ENCODE data around the gene BTBD10.

The BTBD10 gene

DNA sequence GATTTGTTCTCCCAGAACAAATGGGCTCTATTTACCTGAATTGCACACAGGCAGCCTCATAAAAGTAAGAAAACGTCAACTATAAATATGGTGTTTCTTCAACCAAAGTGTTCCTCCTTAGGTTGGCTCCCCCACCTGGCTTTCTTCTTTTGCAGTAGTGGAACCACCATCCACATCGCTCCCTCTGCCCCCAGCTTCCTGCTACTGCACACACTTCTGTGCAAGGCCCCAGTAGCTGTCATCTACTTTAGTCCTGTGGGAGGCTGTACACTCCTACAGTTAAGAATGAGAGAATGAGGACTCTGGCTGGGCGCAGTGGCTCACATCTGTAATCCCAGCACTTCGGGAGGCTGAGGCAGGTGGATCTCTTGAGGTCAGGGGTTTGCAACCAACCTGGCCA lies 95.9 kb downstream of the BTBD10 start:
- DNase-seq, result no peak

DNA sequence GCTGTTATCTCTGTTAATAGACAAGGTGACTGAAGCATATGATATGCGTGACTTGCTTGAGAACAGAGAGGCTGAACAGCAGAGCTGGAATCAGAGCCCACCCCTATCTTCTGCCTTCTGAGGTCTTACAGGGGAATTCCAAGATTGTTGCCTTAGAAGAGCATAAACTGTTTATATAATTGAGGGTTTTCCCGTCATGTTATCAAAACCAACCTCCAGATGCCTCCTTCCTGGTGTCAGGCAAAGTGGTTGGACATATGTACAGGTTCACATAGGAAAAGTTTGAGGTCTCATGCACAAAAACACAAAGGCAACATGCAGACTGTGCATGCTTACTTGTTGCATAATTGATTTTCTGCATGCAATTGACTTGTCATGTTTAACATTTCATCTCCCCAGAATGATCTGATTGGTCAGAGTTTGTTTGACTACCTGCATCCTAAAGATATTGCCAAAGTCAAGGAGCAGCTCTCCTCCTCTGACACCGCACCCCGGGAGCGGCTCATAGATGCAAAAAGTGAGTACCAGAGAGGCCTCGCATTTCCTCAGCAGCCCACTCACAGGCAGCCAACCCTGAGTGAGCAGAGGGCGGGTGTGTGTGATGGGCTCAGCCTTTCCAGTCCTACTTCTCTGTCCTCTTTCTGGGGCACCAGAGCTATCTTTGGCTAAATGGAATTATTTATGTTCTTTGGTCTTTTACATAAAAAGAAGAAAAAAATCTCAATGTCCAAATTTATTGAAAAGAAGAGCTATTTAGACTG lies 96.6 kb downstream of the BTBD10 start:
- no peak for DNase-seq

DNA sequence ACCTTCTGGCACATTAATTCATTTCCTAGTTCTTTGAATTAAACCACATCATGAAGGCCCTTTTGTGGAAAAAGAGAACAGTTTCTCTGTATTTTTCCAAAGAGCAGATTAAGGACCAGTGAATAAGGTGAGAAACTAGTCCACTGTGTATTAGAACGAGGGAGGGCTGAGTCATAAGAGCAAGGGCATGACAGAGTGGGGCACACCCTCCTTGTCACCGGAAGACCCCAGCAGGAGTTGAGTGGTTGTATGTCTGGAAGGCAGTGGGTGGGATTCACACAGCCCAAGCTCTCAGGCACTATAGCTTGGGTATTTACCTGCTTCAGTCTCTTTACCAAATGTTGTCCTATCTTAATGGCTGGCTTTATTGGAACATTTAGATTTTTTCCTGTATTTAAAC lies 98.6 kb downstream of the BTBD10 start:
- DNase-seq, result no peak

DNA sequence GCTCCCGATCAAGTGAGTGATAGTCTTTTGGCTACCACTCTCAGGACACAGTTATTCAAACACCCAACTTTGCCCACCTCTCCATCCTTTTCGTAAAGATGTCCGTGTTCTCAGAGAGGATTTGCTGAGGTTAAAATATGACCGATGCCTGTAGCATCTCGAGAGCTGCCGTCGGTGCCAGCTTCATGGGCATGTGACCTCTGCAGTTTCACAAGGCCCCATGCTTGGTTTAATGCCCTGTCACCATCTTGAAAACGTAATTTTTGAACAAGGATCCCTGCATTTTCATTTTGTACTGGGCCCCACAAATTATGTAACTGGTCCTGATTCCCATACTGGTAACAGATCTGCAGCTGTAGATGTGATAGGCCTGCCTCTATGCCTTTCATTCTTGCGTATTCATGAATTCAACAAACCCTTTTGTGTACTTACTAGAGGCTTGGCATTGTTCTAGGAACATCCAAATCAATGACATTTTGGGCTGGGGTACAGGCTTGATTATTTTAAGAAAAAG lies 100.4 kb downstream of the BTBD10 start:
- no peak for DNase-seq

DNA sequence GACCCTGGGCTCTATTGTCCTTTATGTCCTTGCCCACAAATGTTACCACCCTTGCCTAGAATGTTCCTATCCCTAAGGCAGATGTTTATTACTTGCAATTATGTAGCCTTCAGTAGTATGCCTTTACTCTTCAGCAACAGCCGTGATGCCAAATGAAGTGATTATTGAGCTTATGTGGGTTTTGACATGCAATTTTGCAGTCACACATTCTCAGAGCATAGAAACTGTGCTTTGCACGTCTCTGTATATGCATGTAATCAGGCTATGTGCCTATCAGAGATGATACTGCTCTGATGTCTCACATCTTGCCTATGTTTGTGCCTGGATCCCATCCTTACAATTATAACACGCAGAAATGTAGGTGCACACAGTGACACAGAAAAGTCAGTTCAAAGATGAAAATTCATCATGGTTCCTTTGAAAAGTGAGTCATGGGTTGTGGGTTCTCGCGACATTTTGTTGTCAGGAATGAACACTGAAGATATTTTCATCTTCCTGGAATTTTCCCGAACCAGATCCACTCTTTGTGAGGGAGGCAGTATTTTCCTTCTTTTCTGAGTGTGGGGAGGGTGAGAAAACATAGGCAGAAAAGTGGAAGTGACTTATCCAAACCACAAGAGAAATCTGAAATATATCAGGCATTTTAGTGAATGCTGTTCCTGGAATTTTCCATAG lies 104.3 kb downstream of the BTBD10 start:
- no peak for DNase-seq

DNA sequence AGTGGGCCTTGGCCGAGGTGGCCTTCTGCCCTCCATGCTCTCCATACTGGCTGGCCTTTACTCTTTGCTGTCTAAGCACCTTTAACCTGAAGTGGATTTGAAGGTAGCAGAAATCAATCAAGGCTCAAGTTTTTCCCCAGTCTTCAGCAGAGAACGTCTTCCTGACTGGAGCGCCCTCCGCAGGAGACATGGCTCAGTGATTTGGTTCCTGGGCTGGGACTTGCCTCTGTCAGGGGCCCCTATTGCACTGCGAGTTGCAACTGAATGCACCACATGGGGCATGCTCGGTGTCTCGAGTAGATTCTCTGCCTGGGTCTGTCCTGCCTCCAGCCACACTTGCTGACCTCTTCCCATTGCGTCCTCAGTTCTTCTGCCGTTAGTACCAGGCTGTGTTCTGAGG lies 105.8 kb downstream of the BTBD10 start:
- no peak for DNase-seq

DNA sequence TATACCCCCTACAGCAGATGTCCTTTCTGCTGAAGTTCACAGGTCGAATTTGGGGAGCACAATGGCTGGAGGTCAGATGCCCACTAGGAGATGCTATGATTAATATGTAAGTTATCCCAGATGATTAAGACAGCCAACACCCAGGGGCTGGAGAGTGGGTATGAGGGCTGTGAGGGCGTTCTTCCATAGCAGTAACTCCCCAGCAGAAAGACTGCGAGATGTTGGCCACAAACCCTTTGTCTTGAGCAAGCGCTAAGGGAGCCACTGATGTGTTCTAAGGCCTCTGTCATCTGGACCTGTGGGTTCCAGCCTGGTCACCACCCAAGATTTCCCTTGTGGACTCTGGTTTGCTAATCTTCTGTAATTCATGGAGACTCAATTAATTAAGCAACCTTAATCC lies 107.8 kb downstream of the BTBD10 start:
- no peak for DNase-seq

DNA sequence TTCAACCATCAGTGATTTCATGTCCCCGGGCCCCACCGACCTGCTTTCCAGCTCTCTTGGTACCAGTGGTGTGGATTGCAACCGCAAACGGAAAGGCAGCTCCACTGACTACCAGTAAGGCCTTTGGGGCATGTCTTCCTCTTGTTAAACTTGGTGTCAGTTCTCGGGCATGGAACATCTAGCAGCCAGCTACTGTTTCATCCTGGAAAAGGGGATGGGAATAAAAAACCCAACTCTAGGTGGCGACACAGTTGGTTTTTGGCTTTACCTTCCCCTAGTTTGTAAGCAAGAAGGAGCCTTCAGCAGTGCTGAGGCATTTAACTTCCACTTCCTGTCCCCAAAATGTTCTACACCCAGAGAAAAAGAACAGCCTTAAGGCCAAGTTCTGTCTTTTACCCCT lies 108.7 kb downstream of the BTBD10 start:
- no peak for DNase-seq

DNA sequence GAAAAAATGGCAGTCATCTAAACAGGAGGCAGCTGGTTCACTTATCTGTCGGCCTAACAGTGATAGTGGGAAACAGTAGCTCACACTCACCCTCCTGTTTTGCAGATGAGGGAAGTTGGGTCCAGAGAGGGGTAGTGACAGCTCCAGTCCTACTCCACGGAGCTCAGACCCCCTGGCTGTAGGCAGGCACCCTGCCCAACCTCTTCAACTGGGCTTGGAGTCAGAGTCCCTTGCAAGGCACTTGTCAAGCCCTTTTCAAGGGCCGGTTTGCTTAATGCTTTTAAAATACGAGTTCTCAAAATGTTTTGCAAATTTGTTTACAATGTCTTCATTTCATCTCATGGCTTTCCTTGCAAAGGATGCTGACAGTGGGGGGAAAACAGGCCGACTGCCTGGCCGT lies 110.3 kb downstream of the BTBD10 start:
- no peak for DNase-seq

DNA sequence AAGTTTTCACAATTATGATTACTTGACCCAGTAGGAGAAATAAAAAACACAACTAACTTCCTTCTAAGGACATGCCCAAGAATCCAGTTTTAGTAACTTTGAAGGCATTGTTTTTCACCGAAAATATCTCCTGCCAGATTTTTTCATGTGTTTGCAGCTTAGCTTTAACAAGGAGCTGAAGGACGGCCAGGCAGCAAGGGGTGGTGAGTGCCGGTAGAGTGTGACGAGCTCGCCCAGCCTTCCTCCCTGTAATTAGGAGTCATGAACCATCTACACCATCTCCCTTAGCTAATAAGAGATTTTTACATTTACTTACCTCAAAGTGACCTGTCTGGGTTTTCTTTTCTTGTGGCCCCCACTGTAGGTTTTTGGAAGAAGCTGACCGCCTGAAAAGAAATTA lies 113.4 kb downstream of the BTBD10 start:
- no peak for DNase-seq

DNA sequence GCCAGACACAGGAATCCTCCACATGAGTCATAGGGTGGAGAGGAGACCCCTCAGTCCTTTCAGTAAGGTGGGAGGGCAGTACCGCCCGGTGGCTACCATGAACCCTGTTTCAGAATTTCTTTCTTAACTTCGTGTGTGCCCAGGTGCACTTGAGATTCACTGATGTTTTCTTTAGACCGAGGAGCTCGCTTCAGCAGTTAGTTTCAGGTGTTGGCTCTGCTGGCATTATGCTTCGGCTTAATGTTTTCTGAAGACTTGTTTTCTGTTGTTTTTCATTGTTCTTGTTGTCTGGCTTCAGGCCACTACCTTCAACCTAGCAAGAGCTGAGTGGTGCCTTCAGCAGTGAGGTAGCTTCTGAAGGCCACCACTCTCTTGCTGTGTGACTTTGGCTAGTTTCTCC lies 114.0 kb downstream of the BTBD10 start:
- DNase-seq, result no peak

DNA sequence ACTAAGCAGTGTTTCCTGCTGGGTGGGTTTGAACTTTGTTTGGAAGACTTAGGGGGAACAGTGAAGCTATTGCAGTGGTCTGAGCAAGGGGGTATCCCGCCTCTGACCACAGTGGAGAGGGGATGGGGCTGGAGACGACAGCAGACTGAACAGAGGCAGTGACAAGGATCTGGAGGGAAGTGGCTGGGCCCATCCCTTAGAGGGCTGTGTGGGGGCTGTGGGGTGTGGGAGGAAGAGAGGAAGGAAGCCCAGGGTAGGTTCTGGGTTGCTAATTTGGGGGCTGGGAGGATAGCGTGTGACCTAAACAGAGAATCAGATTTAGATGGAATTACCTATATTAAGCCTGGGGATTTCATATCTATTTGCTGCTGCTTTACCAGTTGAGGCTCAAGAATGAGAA lies 114.7 kb downstream of the BTBD10 start:
- no peak for DNase-seq

DNA sequence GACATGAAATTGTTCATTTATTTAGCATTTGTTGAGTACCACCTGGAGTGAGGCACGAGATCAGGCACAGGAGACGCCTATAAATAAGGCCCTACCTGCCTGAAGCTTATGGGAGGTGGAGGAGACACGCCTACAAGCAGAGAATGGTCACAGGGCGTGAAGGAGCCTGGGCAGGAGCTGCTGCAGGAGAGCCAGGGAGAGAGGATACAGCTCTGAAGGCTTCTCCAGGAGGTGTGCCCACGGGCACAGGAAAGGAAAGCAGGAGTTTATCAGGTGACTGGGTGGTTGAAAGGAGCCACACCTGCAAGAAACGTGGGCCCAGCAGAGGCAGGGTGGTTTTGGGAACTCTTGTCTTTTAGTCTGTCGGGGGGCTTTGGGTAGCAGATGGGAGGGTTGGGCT lies 115.1 kb downstream of the BTBD10 start:
- DNase-seq, result no peak

DNA sequence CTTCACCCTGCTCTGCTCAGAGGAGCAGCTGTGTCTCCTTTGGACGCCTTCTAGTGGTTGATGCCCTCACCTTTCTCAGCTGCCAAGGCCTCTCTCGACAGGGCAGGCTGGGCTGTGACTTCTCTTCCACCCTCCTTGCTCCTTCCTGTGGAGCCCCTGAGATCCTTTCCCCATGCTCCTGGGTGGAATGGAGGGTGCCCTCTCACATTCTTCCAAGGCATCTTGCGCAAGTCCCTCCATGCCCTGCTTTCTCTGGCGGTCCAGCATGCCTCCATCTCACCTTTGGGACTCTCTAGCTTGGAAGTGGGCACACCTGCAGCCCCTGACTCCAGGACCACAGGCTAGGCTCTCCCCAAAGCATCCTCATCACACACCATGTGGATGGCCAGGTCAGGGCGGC lies 116.6 kb downstream of the BTBD10 start:
- DNase-seq, result no peak

DNA sequence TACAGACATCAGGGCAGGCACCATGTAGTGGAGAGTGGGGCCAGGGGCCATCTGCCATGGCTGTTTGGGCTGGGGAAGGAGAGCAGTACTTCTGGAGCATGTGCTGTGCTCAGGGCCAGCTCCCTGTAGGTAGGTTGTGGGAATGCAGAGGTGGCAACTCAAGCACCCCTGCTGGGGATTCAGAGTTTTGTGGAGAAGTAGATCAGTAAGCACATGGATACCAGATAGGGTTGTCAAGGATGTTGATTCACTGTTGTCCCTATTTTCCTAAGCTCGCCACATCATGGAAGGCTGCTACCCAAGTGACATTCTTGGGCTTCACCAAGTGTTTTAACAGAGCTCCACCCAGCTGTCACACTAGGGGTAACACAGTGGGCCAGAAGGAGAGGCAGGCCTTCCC lies 118.2 kb downstream of the BTBD10 start:
- DNase-seq, result no peak

DNA sequence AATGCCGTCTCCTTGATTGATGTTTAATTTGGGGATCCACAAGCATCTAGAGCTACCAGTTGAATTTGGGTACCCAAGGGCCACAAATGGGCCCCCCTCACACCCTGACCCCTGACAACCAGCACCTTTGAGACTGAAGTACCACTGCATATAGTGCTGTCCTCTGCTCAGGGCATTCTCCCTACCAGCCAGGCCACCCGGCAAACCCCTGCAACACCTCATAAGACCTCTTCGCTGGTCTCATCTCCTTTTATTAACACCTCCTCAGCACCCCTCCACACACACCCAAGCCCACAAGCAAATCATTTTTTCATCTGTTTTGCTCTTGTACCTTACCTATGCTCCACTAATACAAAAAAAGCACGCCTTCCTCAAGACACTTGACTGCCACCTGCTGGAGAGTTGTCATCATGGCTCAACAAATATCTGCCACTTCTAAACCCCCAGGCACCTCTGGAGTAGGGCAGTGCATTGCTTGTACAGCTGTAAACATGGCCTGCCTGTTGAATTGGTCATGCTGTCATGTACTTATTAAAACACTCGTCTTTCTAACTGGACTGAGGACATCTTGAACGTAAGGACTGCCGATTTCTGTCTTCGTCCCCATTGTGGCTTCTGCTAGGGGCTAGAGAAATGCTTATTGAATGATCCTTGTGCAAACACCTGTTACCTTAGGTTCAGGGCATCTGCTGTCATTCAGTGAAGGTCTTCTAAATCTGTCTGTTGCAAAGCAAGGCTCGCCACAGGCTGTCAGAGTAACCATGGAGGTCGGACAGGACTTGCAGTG lies 118.9 kb downstream of the BTBD10 start:
- peak; percentile 63 for DNase-seq

DNA sequence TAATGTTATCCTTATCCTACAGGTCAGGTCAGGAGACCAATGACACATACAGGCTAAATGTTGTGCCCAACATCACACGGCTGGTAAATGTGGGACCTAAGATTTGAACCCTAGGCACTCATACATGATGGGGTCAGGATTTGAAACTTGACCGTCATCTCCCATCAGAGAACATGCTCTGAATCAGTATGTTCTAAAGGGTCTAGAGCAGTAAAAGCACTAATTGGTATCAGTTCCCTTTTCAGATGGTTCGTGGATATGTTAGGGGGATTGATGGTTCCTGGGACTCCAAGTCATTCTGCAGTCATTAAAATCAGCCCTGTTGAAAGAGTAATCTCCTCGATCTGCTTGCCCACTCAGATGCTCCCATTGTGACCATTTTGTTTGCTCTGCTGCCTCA lies 120.0 kb downstream of the BTBD10 start:
- no peak for DNase-seq

DNA sequence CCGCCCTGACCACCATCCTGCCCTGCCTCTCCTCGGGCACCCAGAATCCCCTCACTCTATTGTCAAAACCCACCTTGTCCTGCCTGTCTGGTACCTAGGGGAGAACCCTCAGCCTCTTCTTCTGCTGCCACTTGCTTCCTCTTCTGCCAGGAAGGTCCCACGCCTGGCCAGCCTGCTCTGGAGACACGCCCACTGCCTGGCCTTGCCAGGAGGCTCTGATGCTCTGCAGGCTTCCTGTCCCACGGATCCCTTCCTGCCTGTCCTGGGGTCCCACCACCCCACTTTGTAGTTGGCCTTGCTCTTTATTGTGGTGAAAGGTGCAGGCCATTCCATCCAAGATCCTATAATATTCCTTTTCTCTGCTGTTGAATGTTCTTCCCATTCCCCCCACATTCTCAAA lies 122.0 kb downstream of the BTBD10 start:
- DNase-seq, result no peak

DNA sequence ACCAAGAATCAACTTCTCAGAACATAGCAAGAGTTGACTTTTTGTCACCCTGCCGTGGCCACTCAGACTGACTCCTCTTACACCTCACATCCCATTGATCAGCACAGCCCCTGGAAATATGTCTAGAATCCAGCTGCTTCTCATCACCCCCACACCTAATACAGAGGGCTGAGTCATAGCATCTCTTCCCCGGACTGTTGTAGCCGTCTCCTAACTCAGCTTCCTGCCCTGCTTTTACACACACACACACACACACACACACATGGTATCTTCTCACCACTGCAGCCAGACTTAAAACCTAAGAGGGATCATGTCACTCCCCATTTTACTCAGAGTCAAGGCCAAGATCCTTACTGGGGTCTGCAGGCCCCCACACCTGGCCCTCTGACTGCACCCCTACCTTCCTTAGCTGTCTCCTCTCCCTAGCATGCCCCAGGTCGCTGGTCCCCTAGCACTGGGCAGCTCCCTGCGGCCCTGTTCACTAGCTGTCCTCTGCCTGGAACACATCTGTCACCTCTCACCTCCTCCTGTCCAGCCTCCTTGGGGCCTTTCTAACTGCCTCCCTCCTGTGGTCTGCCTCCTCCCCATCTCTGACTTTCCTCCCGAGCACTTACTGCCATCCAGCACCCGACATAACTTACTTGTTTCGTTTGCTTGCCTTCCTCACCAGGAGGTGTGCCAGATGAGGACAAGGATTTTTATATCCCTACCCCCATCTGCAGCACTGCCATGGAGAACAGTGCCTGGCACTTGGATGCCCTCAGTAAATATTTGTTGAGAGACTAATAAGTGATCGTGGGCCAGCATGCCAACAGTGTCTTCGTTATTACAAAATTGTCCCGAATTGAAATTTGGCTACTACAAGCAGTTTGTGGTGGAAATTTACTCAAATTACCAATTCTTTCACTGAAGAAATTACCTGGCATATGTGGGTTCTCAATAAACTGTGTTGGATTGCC lies 123.5 kb downstream of the BTBD10 start:
- DNase-seq, result no peak

DNA sequence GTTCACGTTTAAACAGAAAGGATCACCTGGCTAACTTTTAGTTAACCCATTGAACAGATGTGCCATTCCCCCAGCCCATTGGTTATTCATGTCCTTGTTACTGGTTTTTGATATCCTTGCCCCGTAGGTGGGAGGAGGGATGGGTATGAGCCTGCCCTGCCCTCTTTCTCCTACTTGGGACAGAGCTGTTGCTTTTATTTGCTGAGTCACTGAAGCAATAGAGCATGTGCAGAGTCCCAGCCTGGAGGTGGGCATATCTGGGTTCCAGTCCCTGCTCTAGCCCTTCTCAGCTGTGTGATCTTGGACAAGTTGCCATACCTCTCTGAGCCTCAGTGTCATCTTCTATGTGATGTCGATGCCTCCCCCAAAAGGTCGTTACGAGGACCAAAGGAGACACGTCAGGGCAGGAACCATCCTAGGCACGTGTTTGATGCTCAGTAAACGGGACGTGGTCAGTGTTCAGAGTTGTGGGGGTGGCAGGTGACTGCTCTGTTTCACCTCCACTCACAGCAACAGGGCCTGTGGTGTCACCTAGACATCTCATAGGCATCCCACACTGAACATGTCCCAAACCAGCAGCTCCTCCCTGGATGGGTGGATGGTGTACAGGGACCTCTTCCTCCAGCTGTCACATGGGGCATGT lies 124.5 kb downstream of the BTBD10 start:
- DNase-seq, result no peak

DNA sequence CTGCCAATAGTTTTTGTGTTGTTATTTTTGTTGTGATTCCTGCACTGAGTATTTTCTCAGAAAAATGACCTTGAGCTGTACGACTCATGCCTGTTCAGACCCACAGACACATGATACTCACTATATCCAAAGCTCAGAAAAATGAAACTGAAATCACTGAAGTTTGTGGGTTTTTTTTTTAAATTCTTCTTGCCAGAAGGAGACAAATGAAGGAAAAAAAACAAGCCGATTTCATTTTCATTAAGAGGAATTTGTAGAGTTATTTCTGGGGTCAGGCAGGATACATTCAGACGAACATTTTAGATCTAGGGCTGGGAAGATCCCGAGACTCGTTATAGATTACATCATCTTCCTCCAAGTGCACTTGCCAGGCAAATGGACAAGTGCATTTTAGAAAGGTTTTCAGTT lies 125.0 kb downstream of the BTBD10 start:
- DNase-seq, result no peak

Data from NCI-H345 (cell line).